Hematopoietic multipotent progenitor cell treated with erythropoietin and hydrocortisone succinate and interleukin-3 and kit ligand, for 17 days (in vitro differentiated cells): ENCODE measurements around the gene ZNF396.

Source experiments
- DNase-seq: peaks from one replicate; pipeline ENCODE4 v3.0.0-alpha.2; 2015; ENCODE audit warnings: low spot score

ZNF396 gene

GRCh38 chr18:35383136-35383535, 6.0 kb upstream of the ZNF396 start:
- no peak for DNase-seq

GRCh38 chr18:35379421-35379820, 2.3 kb upstream of the ZNF396 start:
- DNase-seq, result no peak

GRCh38 chr18:35378574-35378896, 1.4 kb upstream of the ZNF396 start:
- DNase-seq, result no peak

GRCh38 chr18:35377875-35378573, 887 bp upstream of the ZNF396 start:
- no peak for DNase-seq

GRCh38 chr18:35376393-35376741, 770 bp downstream of the ZNF396 start:
- DNase-seq, result no peak

- no peak for DNase-seq
Observed at GRCh38 chr18:35374708-35375107, 2.4 kb downstream of the ZNF396 start.

GRCh38 chr18:35371412-35372195, 5.5 kb downstream of the ZNF396 start:
- DNase-seq, result no peak

- no peak for DNase-seq
Observed at GRCh38 chr18:35369126-35369525, 8.0 kb downstream of the ZNF396 start.

- no peak for DNase-seq
Observed at GRCh38 chr18:35368595-35368994, 8.5 kb downstream of the ZNF396 start.

- no peak for DNase-seq
Observed at GRCh38 chr18:35362531-35362930, 14.6 kb downstream of the ZNF396 start.

GRCh38 chr18:35361570-35362321, 15.4 kb downstream of the ZNF396 start:
- no peak for DNase-seq

- peak; percentile 74 for DNase-seq
Observed at GRCh38 chr18:35355140-35355618, 22.0 kb downstream of the ZNF396 start.

GRCh38 chr18:35352778-35353177, 24.4 kb downstream of the ZNF396 start:
- DNase-seq, result no peak

- DNase-seq, result no peak
Observed at GRCh38 chr18:35352283-35352682, 24.9 kb downstream of the ZNF396 start.

GRCh38 chr18:35348001-35348400, 29.1 kb downstream of the ZNF396 start:
- no peak for DNase-seq

GRCh38 chr18:35345950-35346349, 31.2 kb downstream of the ZNF396 start:
- DNase-seq, result no peak

- no peak for DNase-seq
Observed at GRCh38 chr18:35345460-35345921, 31.6 kb downstream of the ZNF396 start.

- no peak for DNase-seq
Observed at GRCh38 chr18:35344736-35345459, 32.2 kb downstream of the ZNF396 start.

GRCh38 chr18:35343936-35344735, 33.0 kb downstream of the ZNF396 start, which contains the start of gene ZNF24:
ZNF24 (minus strand) TSS chr18:35344420; CDS start chr18:35340650, 3,770 bp downstream.
- peak; percentile 92 for DNase-seq

- DNase-seq, result peak; percentile 63
Observed at GRCh38 chr18:35343488-35343935, 33.6 kb downstream of the ZNF396 start.

GRCh38 chr18:35337286-35337685, 39.9 kb downstream of the ZNF396 start:
- DNase-seq, result no peak
